ENCODE results near the gene TNNT2. TPM values are rescaled to one million over a fixed set of nuclear protein-coding genes. Genes with fewer than 3 reads are reported as not detected.

The TNNT2 gene
- total and polyA plus RNA-seq, 2 donors (not counting 3 experiments of a cell fraction or from before 2014, with no cell fraction given): not detected

DNA sequence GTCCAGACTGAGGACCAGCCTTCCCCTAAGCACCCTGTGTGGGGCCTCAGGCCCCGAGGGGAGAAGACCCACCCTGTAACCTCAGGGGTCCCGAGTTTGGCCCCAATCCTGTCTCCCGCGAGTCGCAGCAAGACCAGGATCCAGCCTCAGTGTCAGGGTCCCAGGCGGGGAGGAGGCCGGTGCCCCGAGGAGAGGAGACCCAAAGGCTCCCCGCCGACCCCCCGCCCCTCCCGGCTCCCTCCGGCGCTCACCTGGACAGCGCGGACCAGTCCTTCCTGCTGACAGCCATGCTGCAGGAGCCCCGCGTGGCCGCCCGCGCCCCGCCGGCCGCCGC lies 21.5 kb upstream of the TNNT2 start, which contains the start of gene LAD1:
Gene LAD1, minus strand, starts transcription at position 307 of the 334 bp plus-strand sequence. Its CDS starts 18 bp downstream, at position 289.
- peaks cover 49 to 60% of the 10 kb centered on the region in 2 experiments for H3K27me3 ChIP-seq (ENCODE audit: control insufficient read depth in 2 of 2, insufficient read depth in 2 of 2, low read length in 2 of 2)
- FAIRE-seq (no peak), DNase-seq (ENCODE audit: low read depth, low spot score) (no peak)
- CTCF ChIA-PET: no interaction called here
- dilution Hi-C loops (cut with MboI; ENCODE audit: extremely low pct_ligation_motif_present, low sequenced_read_pairs): no loop called here
- BruUV-seq (replicated peaks): no TSS peak
- no peaks in the 10 kb centered on the region for H3K9me1 ChIP-seq (replicated peaks; ENCODE audit: control insufficient read depth, extremely low read depth, insufficient read depth, low read length)
- H3K4me3 ChIP-seq (replicated peaks in 1 of 3; ENCODE audit: insufficient read depth in 1 of 3, low read depth in 1 of 3, low read length in 3 of 3): no peak within 1 kb of the TSS
- no peaks in the 10 kb centered on the region for H3K9me3 ChIP-seq (replicated peaks; ENCODE audit: control insufficient read depth, insufficient read depth, low read length)
- POLR2A ChIA-PET: no interaction called here
- H2AFZ ChIP-seq (ENCODE audit: low read depth, low read length): no peak within 1 kb of the TSS
- no peaks in the 10 kb centered on the region for H4K20me1 ChIP-seq (replicated peaks; ENCODE audit: control insufficient read depth, extremely low read depth, insufficient read depth, low read length)
- no peak for TF ChIP-seq POLR2A (IDR thresholded peaks at IDR 0.05; ENCODE audit: low read depth, low read length)
- no peak for TF ChIP-seq GATA2 (IDR thresholded peaks at IDR 0.05; ENCODE audit: insufficient read depth, insufficient read length, low read depth, low read length)
- no peak for TF ChIP-seq EZH2 (IDR thresholded peaks at IDR 0.05; ENCODE audit: borderline replicate concordance, low read depth, low read length, severe bottlenecking)
- TF ChIP-seq, protein P1, sequence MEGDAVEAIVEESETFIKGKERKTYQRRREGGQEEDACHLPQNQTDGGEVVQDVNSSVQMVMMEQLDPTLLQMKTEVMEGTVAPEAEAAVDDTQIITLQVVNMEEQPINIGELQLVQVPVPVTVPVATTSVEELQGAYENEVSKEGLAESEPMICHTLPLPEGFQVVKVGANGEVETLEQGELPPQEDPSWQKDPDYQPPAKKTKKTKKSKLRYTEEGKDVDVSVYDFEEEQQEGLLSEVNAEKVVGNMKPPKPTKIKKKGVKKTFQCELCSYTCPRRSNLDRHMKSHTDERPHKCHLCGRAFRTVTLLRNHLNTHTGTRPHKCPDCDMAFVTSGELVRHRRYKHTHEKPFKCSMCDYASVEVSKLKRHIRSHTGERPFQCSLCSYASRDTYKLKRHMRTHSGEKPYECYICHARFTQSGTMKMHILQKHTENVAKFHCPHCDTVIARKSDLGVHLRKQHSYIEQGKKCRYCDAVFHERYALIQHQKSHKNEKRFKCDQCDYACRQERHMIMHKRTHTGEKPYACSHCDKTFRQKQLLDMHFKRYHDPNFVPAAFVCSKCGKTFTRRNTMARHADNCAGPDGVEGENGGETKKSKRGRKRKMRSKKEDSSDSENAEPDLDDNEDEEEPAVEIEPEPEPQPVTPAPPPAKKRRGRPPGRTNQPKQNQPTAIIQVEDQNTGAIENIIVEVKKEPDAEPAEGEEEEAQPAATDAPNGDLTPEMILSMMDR (IDR thresholded peaks at IDR 0.05; ENCODE audit: extremely low read depth in 1 of 2, insufficient read depth in 1 of 2, low read depth in 1 of 2, low read length in 2 of 2): no peak
- no peak for TF ChIP-seq JUN (IDR thresholded peaks at IDR 0.05; ENCODE audit: borderline replicate concordance, insufficient read depth, insufficient read length, low read depth)
- TF ChIP-seq, protein P2, sequence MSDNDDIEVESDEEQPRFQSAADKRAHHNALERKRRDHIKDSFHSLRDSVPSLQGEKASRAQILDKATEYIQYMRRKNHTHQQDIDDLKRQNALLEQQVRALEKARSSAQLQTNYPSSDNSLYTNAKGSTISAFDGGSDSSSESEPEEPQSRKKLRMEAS (IDR thresholded peaks at IDR 0.05; ENCODE audit: insufficient read depth, insufficient read length): no peak
- TF ChIP-seq POLR2AphosphoS5 (IDR thresholded peaks at IDR 0.05; ENCODE audit: insufficient read depth, low read depth, low read length): no peak
- TF ChIP-seq FOS (IDR thresholded peaks at IDR 0.05; ENCODE audit: borderline replicate concordance, insufficient read depth, low read length): no peak
- no peak for TF ChIP-seq MYC (IDR thresholded peaks at IDR 0.05; ENCODE audit: low read depth, low read length)
- H3K4me2 ChIP-seq (ENCODE audit: insufficient read depth, low read length): no peak within 1 kb of the TSS
- H3K4me1 ChIP-seq (ENCODE audit: control insufficient read depth, extremely low read depth, insufficient read depth, low read length): no peaks in the 10 kb centered on the region
- H3K27ac ChIP-seq (ENCODE audit: insufficient read depth, low read depth, low read length): no peak within 1 kb of the TSS
- H3K9ac ChIP-seq (replicated peaks; ENCODE audit: extremely low read depth, insufficient read depth, low read length): no peak within 1 kb of the TSS
- H3K36me3 ChIP-seq (ENCODE audit: control insufficient read depth in 2 of 2, extremely low read depth in 1 of 2, insufficient read depth in 2 of 2, low read length in 2 of 2): no peaks in the 10 kb centered on the region
- H3K79me2 ChIP-seq (ENCODE audit: control insufficient read depth, insufficient read depth, low read length): no peaks in the 10 kb centered on the region
- intact Hi-C loops (cut with micrococcal nuclease): no loop called here

All from endothelial cell of umbilical vein (primary cell).